HFF-Myc (cell line): ENCODE results near the gene USP1.

Source experiments
- DNase-seq: peaks from one replicate; pipeline ENCODE4 v3.0.0-alpha.2; 2011; ENCODE audit warnings: low read depth; ENCODE audit errors: extremely low read depth
- H3K4me3 ChIP-seq: replicated peaks from 2 replicates; pipeline ENCODE4 v1.5.1; 2011; ENCODE audit warnings: low read depth, mild to moderate bottlenecking, control low read depth, low read length
- CTCF ChIP-seq: IDR thresholded peaks from 2 replicates; pipeline ENCODE4 v1.5.1; 2012; ENCODE audit warnings: mild to moderate bottlenecking, low read depth, low read length, control low read depth; ENCODE audit errors: missing control alignments

USP1 gene

DNA sequence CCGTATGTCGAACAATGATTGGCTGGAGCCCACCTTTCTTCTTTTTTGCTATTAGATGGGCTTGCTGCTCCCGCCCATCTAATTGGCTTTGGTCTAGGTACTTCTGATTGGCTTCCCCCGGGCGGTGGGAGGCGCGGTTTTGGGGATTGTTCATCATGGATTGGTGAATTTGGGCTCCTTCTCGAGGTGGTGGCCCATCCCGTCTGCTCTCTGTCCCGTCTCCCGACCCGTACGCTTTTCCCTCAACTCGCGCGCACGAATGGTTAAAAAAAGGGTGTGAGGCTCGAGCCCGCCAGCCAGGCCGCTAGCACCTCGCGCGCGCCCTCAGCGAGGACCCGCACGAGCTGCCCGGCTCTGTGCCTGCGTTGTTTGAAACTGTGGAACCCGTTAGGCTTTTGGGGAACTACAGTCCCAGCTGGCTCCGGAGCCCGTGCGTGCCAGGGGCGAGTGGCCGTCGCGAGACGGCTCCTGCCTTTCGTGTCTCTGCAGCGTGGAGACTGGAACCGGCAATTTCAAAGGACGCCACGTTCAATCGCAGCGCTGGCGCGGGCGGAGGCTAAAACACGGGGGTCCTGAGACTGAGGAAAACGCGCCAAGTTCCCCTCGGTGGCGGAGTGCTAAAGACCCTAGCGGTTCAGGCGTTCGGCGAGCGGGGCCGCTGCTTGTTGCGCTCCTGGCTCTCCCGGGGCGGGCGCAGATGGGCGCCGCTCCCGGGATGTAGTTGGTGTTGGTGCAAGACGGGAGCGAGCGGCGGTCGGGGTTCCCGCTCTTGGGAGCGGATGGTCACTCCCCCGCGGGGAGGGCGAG, at the start of gene USP1:
TSS of gene USP1 (plus strand) at position 584 of the 807 bp plus-strand sequence. CDS start 2,819 bp downstream, outside the sequence.
- H3K4me3 ChIP-seq, result peak within 1 kb of the TSS; percentile 85
- DNase-seq, result peak; percentile 99
- no peak for TF ChIP-seq CTCF

DNA sequence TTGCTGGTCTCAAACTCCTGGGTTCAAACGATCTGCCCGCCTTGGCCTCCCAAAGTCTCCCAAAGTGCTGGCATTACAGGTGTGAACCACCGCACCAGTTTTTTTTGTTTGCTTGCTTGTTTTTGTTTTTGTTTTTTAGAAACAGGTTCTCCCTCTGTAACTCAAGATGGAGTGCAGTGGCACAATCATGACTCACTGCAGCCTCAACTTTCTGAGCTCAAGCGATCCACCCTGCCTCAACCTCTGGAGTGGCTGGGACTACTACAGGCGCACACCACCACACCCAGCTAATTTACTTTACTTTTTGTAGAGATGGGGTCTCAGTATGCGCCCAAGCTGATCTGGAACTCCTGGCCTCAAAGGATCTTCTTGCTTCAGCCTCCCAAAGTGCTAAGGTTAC, 47.3 kb upstream of the USP1 start:
- no peak for DNase-seq
- H3K4me3 ChIP-seq, result no peak overlapping the region
- no peak for TF ChIP-seq CTCF

- DNase-seq, result no peak
- H3K4me3 ChIP-seq, result no peak overlapping the region
- TF ChIP-seq CTCF, result no peak
Measured at GRCh38 chr1:62390071-62390470, 46.8 kb upstream of the USP1 start.

DNA sequence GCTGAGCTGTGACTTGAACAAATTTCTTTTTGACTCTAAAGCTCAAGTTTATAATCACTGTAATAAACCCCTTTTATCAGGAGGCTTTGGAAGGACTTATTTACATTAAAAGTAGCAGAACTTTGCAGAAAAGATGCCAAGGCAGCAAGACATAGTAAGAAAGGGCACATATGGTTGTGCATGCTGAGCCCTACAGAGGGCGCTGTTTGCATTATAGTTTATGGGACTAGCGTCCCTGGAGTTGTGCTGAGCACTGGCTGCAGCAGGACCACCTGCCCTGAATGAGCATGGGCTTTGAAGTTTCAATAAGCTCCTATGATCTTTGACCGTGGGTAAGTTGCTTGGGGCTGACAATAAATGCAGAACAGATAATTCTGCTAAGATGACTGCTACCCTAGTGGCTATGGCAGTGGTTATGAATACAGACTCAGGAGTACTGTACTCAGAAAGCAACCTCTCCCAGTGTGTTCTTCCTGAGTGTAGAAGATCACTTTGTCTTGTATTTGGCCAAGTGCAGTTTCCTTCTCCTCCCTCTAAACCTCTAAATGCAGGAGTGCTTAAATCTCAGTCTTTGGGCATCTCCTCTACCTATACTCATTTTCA, 45.4 kb upstream of the USP1 start:
- DNase-seq, result no peak
- peak; percentile 64 for TF ChIP-seq CTCF
- H3K4me3 ChIP-seq, result no peak overlapping the region

- H3K4me3 ChIP-seq, result no peak overlapping the region
- no peak for TF ChIP-seq CTCF
- DNase-seq, result no peak
Measured at GRCh38 chr1:62392951-62393350, 43.9 kb upstream of the USP1 start.

DNA sequence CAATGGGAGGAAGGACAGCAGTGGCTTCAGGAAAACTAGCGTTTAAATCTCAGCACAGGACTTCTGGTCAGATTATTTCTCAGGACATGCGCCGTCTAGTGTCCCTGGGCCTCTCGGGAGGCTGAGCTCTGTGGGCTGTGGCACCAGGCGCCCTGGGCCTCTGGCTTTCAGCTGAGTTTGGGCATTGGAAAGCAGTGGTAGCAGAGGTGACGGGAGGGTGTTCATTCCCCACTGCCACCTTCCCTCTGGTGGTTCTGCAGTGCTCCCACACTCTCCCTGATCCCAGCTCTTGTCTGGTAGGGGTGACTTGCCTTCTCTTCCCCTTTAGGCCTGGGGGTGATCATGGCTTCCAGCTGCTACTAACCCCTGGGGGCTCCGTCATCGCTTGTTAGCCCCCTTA, 42.2 kb upstream of the USP1 start:
- TF ChIP-seq CTCF, result no peak
- no peak overlapping the region for H3K4me3 ChIP-seq
- DNase-seq, result no peak
